Measurements from ENCODE around the gene SPAST.

DNA sequence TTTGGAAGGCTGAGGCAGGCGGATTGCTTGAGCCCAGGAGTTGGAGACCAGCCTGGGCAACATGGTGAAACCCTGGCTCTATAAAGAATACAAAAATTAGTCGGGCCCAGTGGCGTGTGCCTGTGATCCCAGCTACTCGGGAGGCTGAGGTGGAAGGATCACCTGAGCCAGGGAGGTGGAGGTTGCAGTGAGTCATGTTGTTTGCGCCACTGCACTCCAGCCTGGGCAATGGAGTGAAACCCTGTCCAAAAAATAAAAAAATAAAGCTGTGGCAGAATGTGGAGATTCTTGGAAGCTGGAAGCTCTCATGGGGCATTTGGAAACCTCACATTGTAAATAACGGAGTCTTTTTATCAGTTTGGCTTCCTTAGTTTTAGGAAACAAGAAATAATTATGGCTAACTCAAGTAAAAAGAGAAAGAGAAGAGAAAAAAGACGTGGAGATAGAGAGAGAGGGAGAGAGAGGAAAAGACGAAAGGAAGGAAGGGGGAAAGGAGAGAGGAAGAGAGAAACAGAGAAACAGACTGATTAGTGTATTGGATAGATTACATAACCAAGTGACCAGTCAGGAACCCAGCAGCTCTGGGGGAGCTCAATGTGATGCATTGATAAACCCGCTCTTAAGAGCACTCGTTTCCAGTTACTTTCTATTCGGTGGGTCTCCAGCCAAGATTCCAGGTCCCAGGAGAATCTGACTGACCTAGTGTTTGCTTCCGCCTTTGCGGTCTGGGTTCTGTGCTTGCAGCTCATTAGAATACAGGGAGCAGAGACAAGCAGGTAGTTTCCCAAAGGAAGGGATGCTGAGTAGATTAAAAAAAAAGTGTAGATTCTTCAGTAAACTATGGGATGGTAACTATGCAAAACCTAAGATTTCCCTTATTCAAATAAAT lies 1.1 kb upstream of the SPAST start:
- TF ChIP-seq, protein P1, sequence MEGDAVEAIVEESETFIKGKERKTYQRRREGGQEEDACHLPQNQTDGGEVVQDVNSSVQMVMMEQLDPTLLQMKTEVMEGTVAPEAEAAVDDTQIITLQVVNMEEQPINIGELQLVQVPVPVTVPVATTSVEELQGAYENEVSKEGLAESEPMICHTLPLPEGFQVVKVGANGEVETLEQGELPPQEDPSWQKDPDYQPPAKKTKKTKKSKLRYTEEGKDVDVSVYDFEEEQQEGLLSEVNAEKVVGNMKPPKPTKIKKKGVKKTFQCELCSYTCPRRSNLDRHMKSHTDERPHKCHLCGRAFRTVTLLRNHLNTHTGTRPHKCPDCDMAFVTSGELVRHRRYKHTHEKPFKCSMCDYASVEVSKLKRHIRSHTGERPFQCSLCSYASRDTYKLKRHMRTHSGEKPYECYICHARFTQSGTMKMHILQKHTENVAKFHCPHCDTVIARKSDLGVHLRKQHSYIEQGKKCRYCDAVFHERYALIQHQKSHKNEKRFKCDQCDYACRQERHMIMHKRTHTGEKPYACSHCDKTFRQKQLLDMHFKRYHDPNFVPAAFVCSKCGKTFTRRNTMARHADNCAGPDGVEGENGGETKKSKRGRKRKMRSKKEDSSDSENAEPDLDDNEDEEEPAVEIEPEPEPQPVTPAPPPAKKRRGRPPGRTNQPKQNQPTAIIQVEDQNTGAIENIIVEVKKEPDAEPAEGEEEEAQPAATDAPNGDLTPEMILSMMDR (IDR thresholded peaks at IDR 0.05 in 2 of 3, conservative IDR thresholded peaks at IDR 0.05 in 1 of 3; ENCODE audit: borderline replicate concordance in 1 of 3, insufficient read depth in 1 of 3, low read depth in 2 of 3, low read length in 2 of 3) = no peak
- no peak for TF ChIP-seq POLR2AphosphoS5 (IDR thresholded peaks at IDR 0.05; ENCODE audit: low read depth, low read length)
- TF ChIP-seq, protein P2, sequence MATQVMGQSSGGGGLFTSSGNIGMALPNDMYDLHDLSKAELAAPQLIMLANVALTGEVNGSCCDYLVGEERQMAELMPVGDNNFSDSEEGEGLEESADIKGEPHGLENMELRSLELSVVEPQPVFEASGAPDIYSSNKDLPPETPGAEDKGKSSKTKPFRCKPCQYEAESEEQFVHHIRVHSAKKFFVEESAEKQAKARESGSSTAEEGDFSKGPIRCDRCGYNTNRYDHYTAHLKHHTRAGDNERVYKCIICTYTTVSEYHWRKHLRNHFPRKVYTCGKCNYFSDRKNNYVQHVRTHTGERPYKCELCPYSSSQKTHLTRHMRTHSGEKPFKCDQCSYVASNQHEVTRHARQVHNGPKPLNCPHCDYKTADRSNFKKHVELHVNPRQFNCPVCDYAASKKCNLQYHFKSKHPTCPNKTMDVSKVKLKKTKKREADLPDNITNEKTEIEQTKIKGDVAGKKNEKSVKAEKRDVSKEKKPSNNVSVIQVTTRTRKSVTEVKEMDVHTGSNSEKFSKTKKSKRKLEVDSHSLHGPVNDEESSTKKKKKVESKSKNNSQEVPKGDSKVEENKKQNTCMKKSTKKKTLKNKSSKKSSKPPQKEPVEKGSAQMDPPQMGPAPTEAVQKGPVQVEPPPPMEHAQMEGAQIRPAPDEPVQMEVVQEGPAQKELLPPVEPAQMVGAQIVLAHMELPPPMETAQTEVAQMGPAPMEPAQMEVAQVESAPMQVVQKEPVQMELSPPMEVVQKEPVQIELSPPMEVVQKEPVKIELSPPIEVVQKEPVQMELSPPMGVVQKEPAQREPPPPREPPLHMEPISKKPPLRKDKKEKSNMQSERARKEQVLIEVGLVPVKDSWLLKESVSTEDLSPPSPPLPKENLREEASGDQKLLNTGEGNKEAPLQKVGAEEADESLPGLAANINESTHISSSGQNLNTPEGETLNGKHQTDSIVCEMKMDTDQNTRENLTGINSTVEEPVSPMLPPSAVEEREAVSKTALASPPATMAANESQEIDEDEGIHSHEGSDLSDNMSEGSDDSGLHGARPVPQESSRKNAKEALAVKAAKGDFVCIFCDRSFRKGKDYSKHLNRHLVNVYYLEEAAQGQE (IDR thresholded peaks at IDR 0.05; ENCODE audit: low read depth) = no peak
- TF ChIP-seq SIN3A (IDR thresholded peaks at IDR 0.05; ENCODE audit: low read depth) = no peak
- no peak for TF ChIP-seq CBX3 (IDR thresholded peaks at IDR 0.05; ENCODE audit: low read depth)
- TF ChIP-seq, protein P3, sequence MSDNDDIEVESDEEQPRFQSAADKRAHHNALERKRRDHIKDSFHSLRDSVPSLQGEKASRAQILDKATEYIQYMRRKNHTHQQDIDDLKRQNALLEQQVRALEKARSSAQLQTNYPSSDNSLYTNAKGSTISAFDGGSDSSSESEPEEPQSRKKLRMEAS (IDR thresholded peaks at IDR 0.05) = no peak
- no peak for TF ChIP-seq SP1 (IDR thresholded peaks at IDR 0.05; ENCODE audit: low read depth)
- TF ChIP-seq EZH2phosphoT487 (IDR thresholded peaks at IDR 0.05; ENCODE audit: borderline replicate concordance) = no peak
- TF ChIP-seq POLR2A (IDR thresholded peaks at IDR 0.05; ENCODE audit: borderline replicate concordance, extremely low read depth, insufficient read depth, insufficient read length) = no peak
- TF ChIP-seq, protein P4, sequence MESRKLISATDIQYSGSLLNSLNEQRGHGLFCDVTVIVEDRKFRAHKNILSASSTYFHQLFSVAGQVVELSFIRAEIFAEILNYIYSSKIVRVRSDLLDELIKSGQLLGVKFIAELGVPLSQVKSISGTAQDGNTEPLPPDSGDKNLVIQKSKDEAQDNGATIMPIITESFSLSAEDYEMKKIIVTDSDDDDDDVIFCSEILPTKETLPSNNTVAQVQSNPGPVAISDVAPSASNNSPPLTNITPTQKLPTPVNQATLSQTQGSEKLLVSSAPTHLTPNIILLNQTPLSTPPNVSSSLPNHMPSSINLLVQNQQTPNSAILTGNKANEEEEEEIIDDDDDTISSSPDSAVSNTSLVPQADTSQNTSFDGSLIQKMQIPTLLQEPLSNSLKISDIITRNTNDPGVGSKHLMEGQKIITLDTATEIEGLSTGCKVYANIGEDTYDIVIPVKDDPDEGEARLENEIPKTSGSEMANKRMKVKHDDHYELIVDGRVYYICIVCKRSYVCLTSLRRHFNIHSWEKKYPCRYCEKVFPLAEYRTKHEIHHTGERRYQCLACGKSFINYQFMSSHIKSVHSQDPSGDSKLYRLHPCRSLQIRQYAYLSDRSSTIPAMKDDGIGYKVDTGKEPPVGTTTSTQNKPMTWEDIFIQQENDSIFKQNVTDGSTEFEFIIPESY (IDR thresholded peaks at IDR 0.05; ENCODE audit: extremely low read depth, insufficient replicate concordance, low read length) = no peak
- no peak for TF ChIP-seq YY1 (IDR thresholded peaks at IDR 0.05; ENCODE audit: extremely low read depth, insufficient replicate concordance, low read depth, low read length)

Data from HCT116 (cell line).